HG02623 (cell line): ENCODE results near the gene SLC34A3.
A peak's percentile ranks its signal among the peaks of the same experiment; 100 is the strongest.
"Not testable (repeated sequence)": the region's sequence is repeated elsewhere in the genome, so short reads cannot be mapped to it uniquely, and the experiment has no call there.

Source experiments
- ATAC-seq: cut with Tn5 transposase; IDR thresholded peaks from one replicate; pipeline ENCODE4 v1.9.1; 2021; ENCODE audit warnings: moderate library complexity; ENCODE audit not compliant: unreplicated experiment

Gene SLC34A3

DNA sequence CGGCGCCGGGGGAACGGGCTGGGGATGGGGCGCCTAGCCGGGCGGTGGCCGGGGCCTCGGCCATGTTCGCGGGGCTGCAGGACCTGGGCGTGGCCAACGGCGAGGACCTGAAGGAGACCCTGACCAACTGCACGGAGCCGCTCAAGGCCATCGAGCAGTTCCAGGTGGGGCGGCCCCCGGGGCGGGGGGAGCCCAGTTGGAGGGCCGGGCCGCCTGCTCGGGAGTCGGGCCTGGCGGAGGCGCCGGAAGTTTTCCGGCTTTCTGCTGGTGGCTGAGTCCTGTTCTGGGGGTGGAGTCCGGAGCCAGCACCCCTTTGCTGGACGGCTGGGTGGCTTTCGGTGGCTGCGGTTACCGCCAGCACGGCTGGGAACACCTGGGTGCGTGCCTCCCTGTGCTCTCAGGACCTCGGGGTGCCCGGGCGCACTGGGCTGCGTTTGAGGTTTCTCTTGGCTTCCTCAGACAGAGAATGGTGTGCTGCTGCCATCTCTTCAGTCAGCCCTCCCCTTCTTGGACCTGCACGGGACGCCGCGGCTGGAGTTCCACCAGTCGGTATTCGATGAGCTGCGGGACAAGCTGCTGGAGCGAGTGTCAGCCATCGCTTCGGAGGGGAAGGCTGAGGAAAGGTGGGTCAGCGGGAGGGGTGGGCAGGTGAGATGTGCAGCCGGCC, 24.9 kb downstream of the SLC34A3 start:
- ATAC-seq, result peak; percentile 13

DNA sequence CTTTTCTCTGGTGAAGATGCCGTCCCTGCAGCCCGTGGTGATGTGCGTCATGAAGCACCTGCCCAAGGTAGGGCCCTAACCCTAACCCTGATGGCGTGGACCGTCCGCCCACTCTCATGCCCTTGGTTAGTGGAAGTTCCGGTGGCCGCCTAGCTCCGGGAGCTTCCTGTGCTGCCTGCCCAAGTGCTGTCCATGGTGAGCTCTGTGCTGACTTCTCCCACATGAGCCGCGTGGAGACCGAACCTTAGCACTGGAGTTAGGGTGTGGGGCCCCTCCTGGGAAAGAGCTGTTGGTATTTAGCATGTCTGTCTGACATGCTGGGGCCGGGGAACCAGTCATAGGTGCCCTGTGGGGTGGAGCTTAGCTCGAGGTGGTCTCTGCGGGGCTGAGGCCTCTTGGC, 25.7 kb downstream of the SLC34A3 start:
- ATAC-seq, result no peak

DNA sequence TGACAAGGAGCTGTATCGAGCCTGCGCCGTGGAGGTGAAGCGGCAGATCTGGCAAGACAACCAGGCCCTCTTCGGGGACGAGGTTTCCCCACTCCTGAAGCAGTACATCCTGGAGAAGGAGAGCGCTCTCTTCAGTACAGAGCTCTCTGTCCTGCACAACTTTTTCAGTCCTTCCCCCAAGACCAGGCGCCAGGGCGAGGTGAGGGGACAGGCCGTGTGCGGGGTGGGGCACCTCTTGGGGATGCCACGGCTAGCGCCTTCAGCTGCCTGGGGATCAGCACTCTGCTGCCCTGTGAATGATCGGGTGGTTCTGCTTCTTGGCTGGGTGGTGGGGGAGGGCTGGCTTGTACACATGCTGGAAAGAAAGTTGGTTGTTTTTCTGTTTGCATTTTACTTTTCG, 26.2 kb downstream of the SLC34A3 start:
- no peak for ATAC-seq

DNA sequence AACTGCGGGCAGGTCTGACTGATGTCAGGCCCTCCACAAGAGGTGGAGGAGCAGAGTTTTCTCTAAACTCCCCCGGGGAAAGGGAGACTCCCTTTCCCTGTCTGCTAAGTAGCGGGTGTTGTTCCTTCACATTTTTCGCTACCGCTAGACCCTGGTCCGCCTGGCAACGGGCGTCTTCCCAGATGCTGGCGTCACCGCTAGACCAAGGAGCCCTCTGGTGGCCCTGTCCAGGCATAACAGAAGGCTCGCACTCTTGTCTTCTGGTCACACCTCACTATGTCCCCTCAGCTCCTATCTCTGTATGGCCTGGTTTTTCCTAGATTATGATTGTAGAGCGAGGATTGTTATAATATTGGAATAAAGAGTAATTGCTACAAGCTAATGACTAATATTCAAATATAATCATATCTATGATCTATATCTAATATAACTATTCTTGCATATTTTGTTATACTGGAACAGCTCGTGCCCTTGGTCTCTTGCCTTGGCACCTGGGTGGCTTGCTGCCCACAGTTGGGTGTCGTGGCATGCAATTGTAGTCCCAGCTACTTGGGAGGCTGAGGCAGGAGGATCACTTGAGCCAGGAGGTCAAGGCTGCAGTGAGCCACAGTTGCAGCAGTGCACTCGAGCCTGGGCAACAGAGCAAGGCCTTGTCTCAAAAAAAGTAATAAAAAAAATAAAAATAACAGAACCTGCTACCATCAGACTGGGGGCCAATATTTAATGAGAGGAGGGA, 31.6 kb downstream of the SLC34A3 start:
- not testable (repeated sequence) for ATAC-seq

DNA sequence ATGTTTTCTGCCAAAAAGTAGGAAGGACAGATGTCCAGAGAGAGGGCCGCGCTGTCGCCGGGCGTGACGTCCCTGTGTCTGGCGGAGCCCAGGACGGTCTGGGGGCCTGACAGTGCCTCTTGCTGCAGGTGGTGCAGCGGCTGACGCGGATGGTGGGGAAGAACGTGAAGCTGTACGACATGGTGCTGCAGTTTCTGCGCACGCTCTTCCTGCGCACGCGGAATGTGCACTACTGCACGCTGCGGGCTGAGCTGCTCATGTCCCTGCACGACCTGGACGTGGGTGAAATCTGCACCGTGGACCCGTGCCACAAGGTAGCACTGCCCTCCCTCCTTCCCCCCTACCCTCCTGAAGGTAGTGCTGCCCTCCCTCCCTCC, 32.2 kb downstream of the SLC34A3 start:
- ATAC-seq, result no peak

DNA sequence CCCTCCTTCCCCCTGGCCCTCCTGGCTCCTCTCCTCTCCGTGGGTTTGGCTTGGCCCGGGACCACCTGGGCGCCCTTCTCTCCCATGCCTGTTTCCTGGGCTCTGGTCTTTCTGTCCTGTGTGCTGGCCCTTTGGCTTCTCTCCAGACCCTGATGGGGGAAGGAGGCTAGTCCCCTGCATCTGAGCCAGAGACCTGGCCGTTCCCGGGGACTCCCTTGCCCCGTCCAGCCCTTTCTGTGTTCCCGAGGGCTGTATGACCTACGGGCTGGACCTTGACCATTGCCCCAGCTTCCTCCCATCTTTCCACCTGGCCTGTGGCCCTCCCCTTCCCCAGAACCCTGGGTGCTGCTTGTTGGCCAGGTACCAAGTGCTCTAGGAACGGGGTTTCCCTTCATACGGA, 32.8 kb downstream of the SLC34A3 start:
- ATAC-seq, result no peak

DNA sequence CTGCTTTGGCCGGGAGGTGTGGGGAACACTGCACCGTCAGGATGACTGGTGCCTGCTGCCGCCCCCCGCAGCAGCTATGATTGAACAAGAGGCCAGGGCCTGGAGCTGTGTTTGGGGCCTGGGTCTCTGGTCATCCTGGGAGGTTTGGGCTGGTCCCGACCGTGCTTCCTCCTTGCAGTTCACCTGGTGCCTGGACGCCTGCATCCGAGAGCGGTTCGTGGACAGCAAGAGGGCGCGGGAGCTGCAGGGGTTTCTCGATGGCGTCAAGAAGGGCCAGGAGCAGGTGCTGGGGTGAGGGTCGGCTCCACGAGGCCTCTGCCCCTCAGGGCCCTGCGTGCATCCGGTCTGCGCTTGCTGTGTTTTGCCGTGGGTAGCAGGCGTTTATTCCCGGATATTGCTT, 33.4 kb downstream of the SLC34A3 start:
- no peak for ATAC-seq

DNA sequence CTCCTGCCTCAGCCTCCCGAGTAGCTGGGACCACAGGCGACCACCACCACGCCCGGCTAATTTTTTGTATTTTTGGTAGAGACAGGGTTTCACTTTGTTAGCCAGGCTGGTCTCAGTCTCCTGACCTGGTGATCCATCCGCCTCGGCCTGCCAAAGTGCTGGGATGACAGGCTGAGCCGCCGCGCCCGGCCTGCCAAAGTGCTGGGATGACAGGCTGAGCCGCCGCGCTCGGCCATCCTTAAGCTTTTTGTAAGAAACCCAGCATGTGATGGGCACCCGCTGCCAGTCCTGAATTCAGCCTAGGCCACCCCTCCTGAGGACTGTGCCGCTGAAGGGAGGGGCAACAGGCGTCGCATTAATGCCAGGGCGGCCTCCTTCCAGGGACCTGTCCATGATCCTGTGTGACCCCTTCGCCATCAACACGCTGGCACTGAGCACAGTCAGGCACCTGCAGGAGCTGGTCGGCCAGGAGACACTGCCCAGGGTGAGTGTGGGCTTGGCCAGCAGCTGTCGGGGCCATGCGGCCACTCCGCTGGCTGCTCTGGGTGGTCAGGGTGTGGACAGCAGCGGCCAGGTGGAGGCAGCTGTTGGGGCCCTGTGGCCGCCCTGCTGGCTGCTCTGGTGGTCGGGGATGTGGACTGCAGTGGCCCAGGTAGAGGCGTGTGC, 34.9 kb downstream of the SLC34A3 start:
- no peak for ATAC-seq

DNA sequence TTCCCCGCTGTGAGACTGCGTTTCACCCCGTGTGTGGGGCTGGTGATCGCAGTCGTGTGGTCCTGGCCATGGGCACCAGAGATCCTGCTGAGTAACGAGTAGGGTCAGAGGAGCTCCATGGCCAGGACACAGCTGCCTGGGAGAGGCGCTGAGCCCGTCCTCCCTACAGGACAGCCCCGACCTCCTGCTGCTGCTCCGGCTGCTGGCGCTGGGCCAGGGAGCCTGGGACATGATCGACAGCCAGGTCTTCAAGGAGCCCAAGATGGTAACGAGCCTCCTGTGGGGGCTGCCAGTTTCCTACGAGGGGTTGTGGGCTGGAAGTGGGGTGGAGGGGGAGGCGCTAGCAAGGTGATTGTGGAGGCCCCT, 35.4 kb downstream of the SLC34A3 start:
- no peak for ATAC-seq

DNA sequence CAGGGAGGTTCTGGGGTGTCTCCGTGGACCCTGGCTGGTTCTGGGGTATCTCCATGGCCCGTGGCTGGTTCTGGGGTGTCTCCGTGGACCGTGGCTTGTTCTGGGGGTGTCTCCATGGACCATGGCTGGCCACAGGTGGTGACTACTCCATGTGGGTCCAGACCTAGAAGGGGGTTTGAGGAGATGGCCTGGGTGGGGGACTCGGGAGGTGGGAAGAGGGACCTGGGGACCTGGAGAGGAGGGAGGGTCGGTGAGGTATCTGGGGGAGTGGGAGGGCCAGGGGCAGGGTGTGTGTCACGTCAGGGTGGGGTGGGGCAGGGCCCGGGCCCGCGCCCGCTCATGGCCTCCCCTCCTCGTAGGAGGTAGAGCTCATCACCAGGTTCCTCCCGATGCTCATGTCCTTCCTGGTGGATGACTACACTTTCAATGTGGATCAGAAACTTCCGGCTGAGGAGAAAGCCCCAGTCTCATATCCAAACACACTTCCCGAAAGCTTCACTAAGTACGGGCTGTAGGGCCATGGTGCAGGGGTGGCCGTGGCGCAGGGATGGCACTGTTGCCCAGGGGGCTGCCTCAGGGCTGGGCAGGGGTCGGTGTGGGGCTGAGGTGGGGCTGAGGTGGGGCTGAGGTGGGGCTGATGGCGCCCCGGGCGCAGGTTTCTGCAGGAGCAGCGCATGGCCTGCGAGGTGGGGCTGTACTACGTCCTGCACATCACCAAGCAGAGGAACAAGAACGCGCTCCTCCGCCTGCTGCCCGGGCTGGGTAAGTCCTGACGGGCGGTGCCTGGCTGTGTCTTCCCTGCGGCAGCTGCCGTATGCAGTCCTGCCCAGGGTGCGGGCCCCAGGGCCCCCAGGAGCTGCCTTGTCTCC, 36.1 kb downstream of the SLC34A3 start:
- ATAC-seq, result no peak

DNA sequence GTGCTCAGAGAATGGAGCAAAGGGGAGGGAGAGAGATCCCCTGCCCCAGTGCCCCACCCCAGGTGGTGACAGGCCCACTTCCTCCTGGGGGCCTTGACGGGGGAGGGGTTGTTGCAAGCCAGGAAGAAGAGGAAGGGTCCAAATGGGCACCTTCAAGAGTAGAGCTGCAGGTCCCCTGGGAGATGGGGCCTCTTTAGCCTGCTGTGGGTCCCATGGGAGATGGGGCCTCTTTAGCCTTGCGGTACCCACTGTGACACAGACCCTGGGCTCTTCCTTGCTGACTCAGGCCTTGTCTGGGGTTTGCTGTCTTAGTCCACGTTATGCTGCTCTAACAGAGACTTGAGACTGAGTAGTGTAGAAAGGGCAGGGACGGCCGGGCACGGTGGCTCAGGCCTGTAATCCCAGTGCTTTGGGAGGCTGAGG, 37.2 kb downstream of the SLC34A3 start:
- ATAC-seq, result no peak

DNA sequence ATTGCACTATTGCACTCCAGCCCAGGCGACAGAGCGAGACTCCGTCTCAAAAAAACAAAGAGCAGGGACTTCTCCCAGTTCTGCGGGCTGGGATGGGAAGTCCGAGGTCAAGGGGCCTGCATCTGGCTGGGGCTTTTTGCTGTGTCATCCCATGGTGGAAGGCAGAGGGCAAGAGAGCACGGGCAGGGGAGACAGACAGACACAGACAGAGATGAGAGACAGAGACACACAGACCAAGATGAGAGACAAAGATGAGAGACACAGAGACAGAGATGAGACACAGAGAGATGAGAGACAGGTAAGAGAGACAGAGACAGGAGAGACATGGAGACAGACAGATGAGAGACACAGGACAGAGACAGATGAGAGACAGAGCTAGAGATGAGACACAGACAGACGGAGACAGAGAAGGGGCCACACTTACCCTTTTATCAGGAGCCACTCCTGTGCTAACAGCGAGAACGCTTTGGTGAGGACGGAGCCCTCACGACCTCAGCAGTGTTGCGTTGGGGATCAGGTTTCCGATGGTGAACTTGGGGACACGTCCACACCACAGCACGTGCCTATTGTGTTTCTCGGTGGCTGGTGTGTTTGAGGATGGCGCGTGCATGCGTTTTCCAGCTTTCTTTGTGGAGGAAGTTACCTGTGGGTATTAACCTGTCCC, 38.0 kb downstream of the SLC34A3 start:
- ATAC-seq, result no peak

DNA sequence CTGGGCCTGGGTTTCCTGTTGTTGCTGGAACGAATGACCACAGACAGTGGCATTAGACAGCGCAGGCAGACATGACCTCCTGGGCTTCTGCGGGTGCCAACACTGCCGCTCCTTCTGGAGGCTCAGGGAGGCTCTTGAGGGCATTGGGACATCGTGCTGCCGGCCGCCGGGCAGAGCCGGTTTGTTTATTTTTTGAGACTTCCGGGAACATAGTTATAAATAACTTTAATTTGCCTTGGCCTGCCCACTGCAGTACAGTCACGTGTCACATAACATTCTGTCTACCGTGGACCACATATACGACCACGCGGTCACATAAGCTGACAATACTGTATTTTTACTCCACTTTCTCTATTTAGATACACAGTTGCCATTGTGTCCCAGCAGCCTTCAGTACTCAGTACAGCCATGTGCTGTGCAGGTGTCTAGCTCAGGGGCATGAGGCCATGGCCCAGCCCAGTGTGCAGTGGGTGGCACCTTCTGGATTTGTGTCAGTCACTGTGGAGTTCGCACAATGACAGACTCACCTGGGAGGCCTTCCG, 38.6 kb downstream of the SLC34A3 start:
- no peak for ATAC-seq

DNA sequence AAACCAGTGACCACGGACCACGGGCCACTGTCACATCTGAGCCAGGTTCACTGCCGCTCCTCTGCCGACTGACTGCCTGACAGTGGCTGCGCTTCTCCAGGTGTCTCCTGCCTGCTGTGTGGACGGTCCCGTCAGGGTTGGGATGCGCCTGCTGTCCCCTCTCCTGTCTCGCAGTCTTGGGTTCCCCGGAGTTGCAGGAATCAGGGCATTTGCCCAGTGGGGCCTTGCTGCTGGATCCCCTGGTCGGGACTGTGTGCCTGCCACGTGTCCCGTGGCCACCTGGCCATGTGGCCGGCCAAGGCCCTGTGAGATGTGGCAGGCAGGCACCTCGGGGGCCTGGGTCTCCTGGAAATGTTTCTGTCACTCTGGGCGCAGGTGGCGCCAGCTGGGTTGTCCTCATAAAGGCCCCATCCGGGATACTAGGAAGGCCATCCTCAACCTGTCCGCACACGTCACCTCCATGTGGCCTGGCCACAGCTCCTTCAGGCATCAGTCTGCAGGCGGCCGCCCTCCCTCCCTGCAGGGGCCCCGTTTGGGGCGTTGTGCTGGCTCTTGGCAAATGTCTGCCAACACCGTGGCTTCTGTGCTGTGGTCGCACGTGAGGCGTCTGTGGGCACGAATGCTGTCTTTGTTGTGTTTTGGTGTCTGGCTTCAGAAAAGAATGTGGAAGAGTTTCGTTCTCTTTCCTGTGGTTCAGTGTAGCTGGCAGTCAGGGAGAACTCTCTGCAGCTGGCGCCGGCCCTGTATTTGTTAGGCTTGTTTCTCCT, 40.4 kb downstream of the SLC34A3 start:
- ATAC-seq, result no peak

DNA sequence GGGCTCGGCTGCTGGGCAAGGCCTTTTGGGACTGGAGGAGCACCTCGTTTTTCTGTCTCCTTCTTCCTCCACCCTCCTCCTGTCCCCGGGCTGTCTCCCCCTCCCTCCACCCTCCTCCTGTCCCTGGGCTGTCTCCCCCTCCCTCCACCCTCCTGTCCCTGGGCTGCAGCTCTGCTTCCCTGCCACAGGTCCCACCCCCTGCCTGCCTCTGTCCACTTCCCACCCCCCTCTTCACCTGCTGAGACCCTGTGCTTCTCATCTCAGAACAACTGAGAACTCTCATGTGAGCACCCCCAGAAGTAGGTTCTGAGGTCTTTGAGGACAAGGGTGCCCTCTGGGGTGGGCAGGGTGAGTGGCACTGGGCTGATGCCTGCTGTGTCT, 41.0 kb downstream of the SLC34A3 start:
- ATAC-seq, result no peak

DNA sequence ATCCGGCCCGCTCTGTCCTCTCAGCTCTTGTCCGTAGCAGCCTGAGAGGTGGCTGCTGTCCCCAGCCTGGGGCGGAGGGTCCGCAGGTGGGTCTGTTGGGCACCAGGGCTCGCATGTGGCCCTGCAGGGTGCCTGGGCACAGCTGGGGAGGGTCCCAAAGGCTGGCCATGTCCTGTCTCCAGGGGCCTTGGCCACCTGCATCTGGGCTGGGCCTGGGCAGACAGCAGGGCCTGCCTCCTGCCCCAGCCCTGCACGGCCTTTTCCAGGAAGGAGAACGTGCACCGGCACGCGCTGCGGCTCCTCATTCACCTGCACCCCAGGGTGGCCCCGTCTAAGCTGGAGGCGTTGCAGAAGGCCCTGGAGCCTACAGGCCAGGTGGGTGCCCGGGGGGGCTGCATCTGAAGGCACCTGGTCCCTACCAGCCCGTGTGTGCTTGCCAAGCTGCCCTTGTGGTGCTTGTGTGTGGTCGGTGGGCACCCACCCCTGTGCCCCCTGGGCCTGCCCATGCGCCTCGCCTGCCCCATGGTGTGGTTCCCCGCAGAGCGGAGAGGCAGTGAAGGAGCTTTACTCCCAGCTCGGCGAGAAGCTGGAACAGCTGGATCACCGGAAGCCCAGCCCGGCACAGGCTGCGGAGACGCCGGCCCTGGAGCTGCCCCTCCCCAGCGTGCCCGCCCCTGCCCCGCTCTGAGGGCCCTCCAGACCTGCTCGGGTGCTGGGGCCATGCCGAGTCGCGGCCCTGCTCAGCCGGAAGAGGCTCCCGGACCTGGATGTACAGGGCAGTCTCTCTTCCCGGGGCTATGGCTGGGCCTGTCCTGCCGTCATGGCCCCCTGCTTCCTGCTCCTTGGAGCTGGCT, 41.8 kb downstream of the SLC34A3 start:
- ATAC-seq, result no peak

DNA sequence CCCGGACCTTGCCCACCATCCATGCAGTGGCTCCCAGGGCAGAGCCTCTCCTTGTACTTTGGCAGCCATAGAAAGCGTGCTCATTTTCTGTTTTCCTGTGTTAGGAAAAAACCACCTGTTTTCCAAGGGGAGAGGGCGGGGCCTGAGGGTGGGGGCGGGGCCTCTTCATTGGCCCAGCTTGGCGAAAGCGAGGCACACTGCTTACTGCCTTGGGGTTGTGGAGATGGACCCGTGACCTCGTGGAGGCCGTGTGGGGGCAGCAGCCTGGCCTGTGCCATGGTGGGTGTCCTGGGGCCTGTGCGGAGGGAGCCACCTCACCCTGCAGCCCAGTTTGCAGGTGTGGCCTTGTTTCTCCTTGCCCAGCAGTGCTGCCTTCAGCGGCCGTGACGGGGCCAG, 42.4 kb downstream of the SLC34A3 start:
- ATAC-seq, result no peak

DNA sequence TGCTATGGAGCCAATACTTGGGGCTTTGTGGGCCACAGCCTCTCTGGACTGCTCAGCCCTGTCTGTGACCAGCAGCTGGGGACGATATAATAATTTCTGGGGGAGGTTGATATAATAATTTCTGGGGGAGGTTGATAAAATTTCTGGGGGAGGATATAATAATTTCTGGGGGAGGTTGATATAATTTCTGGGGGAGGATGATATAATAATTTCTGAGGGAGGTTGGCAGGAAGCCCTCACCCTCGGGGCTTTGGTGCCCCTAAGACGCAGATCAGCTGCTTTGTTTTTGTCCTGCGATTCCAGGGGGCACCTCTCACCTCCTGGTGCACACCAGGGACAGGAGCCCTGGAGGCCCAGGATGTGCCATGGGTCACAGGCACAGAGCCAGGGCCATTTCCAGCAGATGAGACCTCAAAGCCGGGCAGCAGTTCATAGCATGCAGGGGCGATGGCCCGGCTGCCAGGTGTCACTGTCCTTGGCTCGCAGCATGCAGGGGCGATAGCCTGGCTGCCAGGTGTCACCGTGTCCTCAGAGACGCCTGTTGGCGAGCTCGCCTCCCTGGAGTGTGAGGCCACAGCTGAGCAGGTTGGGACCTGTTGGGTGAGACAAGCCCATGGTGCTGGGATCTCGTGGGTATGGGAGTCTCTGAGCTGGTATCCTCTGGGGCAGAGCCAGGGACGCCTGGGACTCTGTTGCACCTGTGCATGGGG, 43.1 kb downstream of the SLC34A3 start:
- ATAC-seq, result no peak
